K562 (cell line): Measurements from ENCODE around the gene RNF144A. TPM values are rescaled to one million over a fixed set of nuclear protein-coding genes. Genes with fewer than 3 reads are reported as not detected.

Experiments used
- ATAC-seq: fragments of 200-7000 bp; cut with Tn5 transposase; 3 replicates; pipeline ENCODE4 v1.9.1; 2020; ENCODE audit warnings: moderate library complexity
- BruUV-seq: library from RNA; stranded (reverse); fragments of 400-500 nt; replicated peaks from 2 replicates; lab custom pipeline; 2021; lab: Mats Ljungman, UMichigan
- CTCF ChIA-PET: fragments of 300-600 bp; formaldehyde crosslinking; extraction: SDS; loops from one replicate; lab custom pipeline; 2021; ENCODE audit warnings: low intra/inter-chr PET ratio; lab: Yijun Ruan, JAX
- POLR2A ChIA-PET: fragments of 300-600, 350-650 bp; sonication (Branson Sonifier 250); formaldehyde crosslinking; extraction: SDS; loops from one replicate; lab custom pipeline; 2021; ENCODE audit warnings: antibody characterized with exemption, inconsistent platforms; lab: Yijun Ruan, JAX
- DNase-seq, 4 experiments: peaks; one replicate each; pipeline versions ENCODE4 v3.0.0 to v3.0.0-alpha.2; 2011 to 2018; ENCODE audit warnings: low spot score in 3 of 4, mixed read lengths in 3 of 4; ENCODE audit errors: extremely low read depth in 1 of 4
- FAIRE-seq: peaks from 2 replicates; lab custom pipeline; 2011; peaks lifted over from hg19 to GRCh38; lab: Jason Lieb, UNC
- H2AFZ ChIP-seq: 2 replicates; pipeline ENCODE4 v1.6.0; 2011; ENCODE audit warnings: low read depth, low read length, control low read depth, inconsistent platforms
- H3K27ac ChIP-seq: fragments of 200-600 bp; 3 replicates; pipeline ENCODE4 v1.8.0; 2011; ENCODE audit warnings: low read depth, mild to moderate bottlenecking, control low read depth, inconsistent platforms, low read length, moderate library complexity, mixed read lengths; ENCODE audit errors: extremely low read depth
- H3K27me3 ChIP-seq, 2 experiments: fragments of 300-600 bp in 1 of 2; 2 replicates in 1 of 2; 3 replicates in 1 of 2; pipeline versions ENCODE4 v1.6.0 to v1.8.0; 2011; ENCODE audit warnings: inconsistent platforms in 2 of 2, low read length in 2 of 2, mild to moderate bottlenecking in 1 of 2, mixed read lengths in 1 of 2, moderate library complexity in 1 of 2; ENCODE audit not compliant: control insufficient read depth in 2 of 2, insufficient read depth in 2 of 2
- H3K36me3 ChIP-seq: fragments of 300-600 bp; 3 replicates; pipeline ENCODE4 v1.8.0; 2011; ENCODE audit warnings: mild to moderate bottlenecking, low read length, inconsistent platforms; ENCODE audit not compliant: control insufficient read depth, insufficient read depth
- H3K4me1 ChIP-seq, 2 experiments: fragments of 200-600 bp in 1 of 2; replicated peaks in 1 of 2; 2 replicates in 1 of 2; 3 replicates in 1 of 2; pipeline versions ENCODE4 v1.5.1 to v1.8.0; 2011; ENCODE audit warnings: inconsistent platforms in 2 of 2, low read length in 2 of 2, mild to moderate bottlenecking in 1 of 2, mixed read lengths in 1 of 2, moderate library complexity in 1 of 2; ENCODE audit not compliant: control insufficient read depth in 2 of 2, insufficient read depth in 2 of 2
- H3K4me2 ChIP-seq: 2 replicates; pipeline ENCODE4 v1.6.1; 2011; ENCODE audit warnings: low read length, control low read depth, inconsistent platforms, mixed read lengths; ENCODE audit not compliant: insufficient read depth
- H3K4me3 ChIP-seq: fragments of 200-600 bp; sonication (generic), shearing (Covaris generic); 2 replicates; pipeline ENCODE4 v1.5.1; 2016; ENCODE audit warnings: control low read depth, inconsistent platforms
- H3K79me2 ChIP-seq: fragments of 200-600 bp; 3 replicates; pipeline ENCODE4 v1.8.0; 2011; ENCODE audit warnings: low read length, inconsistent platforms; ENCODE audit not compliant: control insufficient read depth, insufficient read depth
- H3K9ac ChIP-seq, 2 experiments: 2 replicates each; pipeline versions ENCODE4 v1.6.0 to v1.6.1; 2011; ENCODE audit warnings: low read depth in 2 of 2, low read length in 2 of 2, control low read depth in 1 of 2, inconsistent platforms in 1 of 2, mild to moderate bottlenecking in 1 of 2, mixed read lengths in 1 of 2; ENCODE audit not compliant: insufficient read depth in 1 of 2
- H3K9me1 ChIP-seq: one replicate; pipeline ENCODE4 v1.6.0; 2011; ENCODE audit warnings: inconsistent platforms, mild to moderate bottlenecking, low read length, moderate library complexity; ENCODE audit not compliant: control insufficient read depth, insufficient read depth
- H3K9me3 ChIP-seq: replicated peaks from 2 replicates; pipeline ENCODE4 v1.5.1; 2011; ENCODE audit warnings: low read depth, low read length, inconsistent platforms; ENCODE audit not compliant: control insufficient read depth, insufficient read depth
- H4K20me1 ChIP-seq: replicated peaks from 2 replicates; pipeline ENCODE4 v1.6.1; 2011; ENCODE audit warnings: low read length, inconsistent platforms, mixed read lengths; ENCODE audit not compliant: control insufficient read depth, insufficient read depth
- CTCF ChIP-seq, 3 experiments: IDR thresholded peaks in 2 of 3; conservative IDR thresholded peaks in 1 of 3; 2 replicates each; pipeline ENCODE4 v1.5.1; 2011 to 2012; ENCODE audit warnings: low read length in 3 of 3, mild to moderate bottlenecking in 3 of 3, control low read depth in 2 of 3, improper control_type of control experiment in 1 of 3, inconsistent platforms in 1 of 3, low read depth in 1 of 3, mixed read lengths in 1 of 3, moderate library complexity in 1 of 3; ENCODE audit not compliant: insufficient read depth in 2 of 3
- DMBX1 ChIP-seq: fragments of 250-450 bp; sonication (Bioruptor Pico); IDR thresholded peaks from 2 replicates; pipeline ENCODE4 v1.8.0; 2022; ENCODE audit warnings: inconsistent platforms, mild to moderate bottlenecking, moderate library complexity, borderline replicate concordance
- PCBP2 ChIP-seq: fragments of 200-400 bp; formaldehyde crosslinking; IDR thresholded peaks from 2 replicates; pipeline ENCODE4 v1.6.1; 2018; ENCODE audit warnings: low read length, low read depth, mild to moderate bottlenecking, moderate library complexity; ENCODE audit not compliant: poor library complexity, severe bottlenecking
- PRDM10 ChIP-seq: fragments of 450-650 bp; IDR thresholded peaks from 2 replicates; pipeline ENCODE4 v1.6.1; 2018; ENCODE audit not compliant: partially characterized antibody
- ZBTB5 ChIP-seq: fragments of 450-650 bp; IDR thresholded peaks from 2 replicates; pipeline ENCODE4 v1.6.1; 2017; ENCODE audit warnings: antibody characterized with exemption
- ZBTB8A ChIP-seq: fragments of 450-650 bp; IDR thresholded peaks from 2 replicates; pipeline ENCODE4 v1.6.1; 2018; ENCODE audit warnings: mild to moderate bottlenecking, moderate library complexity; ENCODE audit not compliant: partially characterized antibody
- ZNF586 ChIP-seq: fragments of 450-650 bp; formaldehyde crosslinking; conservative IDR thresholded peaks from 2 replicates; pipeline ENCODE4 v1.4.0; 2020; ENCODE audit warnings: mild to moderate bottlenecking, moderate library complexity
- WGBS: fragments of 100-300 bp; shearing (Covaris generic); methylation state at CpG from one replicate; pipeline ENCODE4 v1.1.6; 2016; ENCODE audit warnings: low coverage, mixed read lengths; ENCODE audit not compliant: insufficient coverage; ENCODE audit errors: missing lambda C conversion rate; 5-methylcytosine and 5-hydroxymethylcytosine counted together
- in situ Hi-C: fragments of 300-500 bp; cut with MboI; formaldehyde crosslinking; loops from 4 replicates; pipeline ENCODE4 v1.15.0; 2018; ENCODE audit warnings: inconsistent platforms, mixed read lengths
- intact Hi-C: fragments of 100-400 bp; cut with micrococcal nuclease; formaldehyde crosslinking; loops from 2 replicates; pipeline ENCODE4 v1.14.2; 2022
- polyA plus RNA-seq, 8 experiments: library from polyadenylated mRNA; depleted of rRNA in 4 of 8; stranded (reverse) in 5 of 8; unstranded in 3 of 8; fragments of >200 nt; fragmentation: Nextera tagmentation in 2 of 8; fragmentation: Illumina TruSeq in 1 of 8; extraction: Ambion mirVana in 2 of 8; extraction: Trizol in 1 of 8; gene quantifications; 2 replicates each; pipeline versions ENCODE4 v1.2.1 to v1.2.3, GENCODE V29; 2011 to 2014; ENCODE audit warnings: inconsistent platforms in 1 of 8, missing spikeins in 1 of 8
- total RNA-seq, 7 experiments: library from RNA; depleted of rRNA in 6 of 7; stranded (reverse); fragments of >200 nt in 6 of 7; fragmentation: Illumina TruSeq in 2 of 7; extraction: Trizol in 2 of 7; gene quantifications; 2 replicates each; pipeline versions ENCODE4 v1.2.1 to v1.2.3, GENCODE V29; 2011 to 2021; ENCODE audit warnings: low replicate concordance in 1 of 7

RNF144A gene
- total and polyA plus RNA-seq, 9 of the 15 experiments (the other 6 are each of a cell fraction or from before 2014, with no cell fraction given): 0.96 to 11.3 (median 6.2) TPM

- Histone ChIP-seq H3K79me2 (no peaks in the 10 kb centered on the region), H3K4me2 (no peak overlapping the region), H3K9me3 (no peaks in the 10 kb centered on the region), H3K9me1 (no peaks in the 10 kb centered on the region), H3K4me1 (peaks cover 3 to 8% of the 10 kb centered on the region in 2 experiments; a peak in 3 of 5 replicates), H3K27me3 (no peaks in the 10 kb centered on the region), H3K27ac (no peak overlapping the region), H2AFZ (no peak overlapping the region), H3K4me3 (no peak overlapping the region), H4K20me1 (no peaks in the 10 kb centered on the region), H3K36me3 (peaks cover 4% of the 10 kb centered on the region; the same call in 2 of the 3 replicates), H3K9ac (no peak overlapping the region)
- ChIA-PET CTCF (no interaction called here), POLR2A (no interaction called here)
- intact Hi-C loops (no loop called here), in situ Hi-C loops (no loop called here)
- no peak for ATAC-seq
- FAIRE-seq: no peak
- no peak for TF ChIP-seq PRDM10
- TF ChIP-seq ZBTB5: no peak
- no peak for TF ChIP-seq CTCF (IDR thresholded peaks at IDR 0.05 in 2 of 3, conservative IDR thresholded peaks at IDR 0.05 in 1 of 3; ENCODE audit: insufficient read depth in 2 of 3, low read depth in 1 of 3, low read length in 3 of 3)
- TF ChIP-seq ZNF586: no peak
- no peak for TF ChIP-seq ZBTB8A
- TF ChIP-seq DMBX1: no peak
- no peak for TF ChIP-seq PCBP2
- 62% methylated on average over 4 of the region's 4 CpGs for WGBS
- BruUV-seq: no TSS peak
- DNase-seq: no peak
Observed at GRCh38 chr2:7027411-7027810, 110.2 kb downstream of the RNF144A start.
